Muscle layer of colon (tissue), 2 donors: ENCODE data around the gene GOT1.

Source experiments
- H3K27ac ChIP-seq: one replicate; pipeline ENCODE4 v1.7.0; 2013; ENCODE audit warnings: low read depth, mild to moderate bottlenecking, low read length, moderate library complexity
- H3K27me3 ChIP-seq, 2 donors: one replicate each; pipeline ENCODE4 v1.7.0; 2013; ENCODE audit warnings: low read length in 2 of 2, mild to moderate bottlenecking in 2 of 2; ENCODE audit not compliant: insufficient read depth in 2 of 2, control insufficient read depth in 1 of 2
- H3K36me3 ChIP-seq: one replicate; pipeline ENCODE4 v1.7.0; 2013; ENCODE audit warnings: mild to moderate bottlenecking, low read length; ENCODE audit not compliant: insufficient read depth
- H3K4me1 ChIP-seq: one replicate; pipeline ENCODE4 v1.7.0; 2013; ENCODE audit warnings: mild to moderate bottlenecking, low read length; ENCODE audit not compliant: insufficient read depth
- H3K4me3 ChIP-seq, 2 donors: one replicate each; pipeline ENCODE4 v1.7.0; 2013; ENCODE audit warnings: low read length in 2 of 2, low read depth in 1 of 2, mild to moderate bottlenecking in 1 of 2, moderate library complexity in 1 of 2
- H3K9ac ChIP-seq: one replicate; pipeline ENCODE4 v1.7.0; 2013; ENCODE audit warnings: low read length
- H3K9me3 ChIP-seq: one replicate; pipeline ENCODE4 v1.7.0; 2013; ENCODE audit warnings: mild to moderate bottlenecking, low read length
- donor health status: abdominal sarcoma.
- donor health status: Adenocarcinoma of cecum.

Gene GOT1

GRCh38 chr10:99432047-99432446, 1.6 kb upstream of the GOT1 start:
- Histone ChIP-seq H3K9me3 (no peaks in the 10 kb centered on the region), H3K4me3 (peak overlapping the region in 1 of 2 donors; percentile 97), H3K9ac (no peak overlapping the region), H3K4me1 (peaks cover 53% of the 10 kb centered on the region), H3K27ac (peak overlapping the region; percentile 69), H3K36me3 (no peaks in the 10 kb centered on the region), H3K27me3 (no peaks in the 10 kb centered on the region)

DNA sequence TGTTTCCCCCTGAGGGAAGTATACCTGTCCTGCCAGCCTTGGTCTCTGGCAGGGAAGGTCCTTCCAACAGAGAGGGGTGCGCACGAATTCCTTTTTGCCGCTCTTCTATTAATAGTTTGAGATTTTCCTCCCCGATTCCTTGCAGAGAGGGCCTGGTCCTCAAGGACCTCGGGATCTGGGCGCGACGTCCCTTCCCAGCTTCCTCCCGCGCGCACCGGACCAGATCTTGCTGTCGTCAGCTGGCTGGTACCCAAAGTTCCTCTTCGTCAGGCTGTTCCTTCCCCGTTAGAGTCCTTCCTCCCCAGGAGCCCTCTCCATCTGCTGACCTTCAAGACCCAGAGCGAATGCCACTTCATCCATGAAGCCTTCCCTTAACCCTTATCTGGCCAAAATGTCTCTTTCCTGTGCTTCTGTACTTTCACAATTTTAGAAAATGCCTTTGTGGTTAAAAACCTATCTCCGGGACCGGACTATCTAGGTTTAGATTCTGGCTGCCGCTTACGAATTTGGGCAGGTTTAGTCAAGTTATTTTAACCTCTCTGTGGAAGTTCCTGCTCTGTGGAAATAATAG, 851 bp upstream of the GOT1 start:
- H3K27me3 ChIP-seq, result no peaks in the 10 kb centered on the region
- H3K27ac ChIP-seq, result peak overlapping the region; percentile 69
- peak overlapping the region; percentile 68 for H3K9ac ChIP-seq
- H3K4me3 ChIP-seq, result peak overlapping the region; percentile 82 to 97
- H3K9me3 ChIP-seq, result no peaks in the 10 kb centered on the region
- H3K4me1 ChIP-seq, result peaks cover 45% of the 10 kb centered on the region
- no peaks in the 10 kb centered on the region for H3K36me3 ChIP-seq

GRCh38 chr10:99430116-99430450, 341 bp downstream of the GOT1 start:
- H3K9ac ChIP-seq, result peak overlapping the region; percentile 85
- peak overlapping the region; percentile 92 for H3K27ac ChIP-seq
- no peaks in the 10 kb centered on the region for H3K9me3 ChIP-seq
- no peaks in the 10 kb centered on the region for H3K27me3 ChIP-seq
- H3K36me3 ChIP-seq, result peaks cover 7% of the 10 kb centered on the region
- H3K4me1 ChIP-seq, result peaks cover 43% of the 10 kb centered on the region
- peak overlapping the region; percentile 59 to 97 for H3K4me3 ChIP-seq

- H3K27ac ChIP-seq, result peak overlapping the region; percentile 92
- peak overlapping the region; percentile 85 for H3K9ac ChIP-seq
- no peaks in the 10 kb centered on the region for H3K9me3 ChIP-seq
- peaks cover 7% of the 10 kb centered on the region for H3K36me3 ChIP-seq
- H3K4me1 ChIP-seq, result peaks cover 39% of the 10 kb centered on the region
- peak overlapping the region; percentile 59 to 97 for H3K4me3 ChIP-seq
- no peaks in the 10 kb centered on the region for H3K27me3 ChIP-seq
These were observed 818 bp downstream of the GOT1 start for GRCh38 chr10:99429517-99430095.

- no peaks in the 10 kb centered on the region for H3K9me3 ChIP-seq
- H3K27ac ChIP-seq, result no peak overlapping the region
- peaks cover 7% of the 10 kb centered on the region for H3K36me3 ChIP-seq
- peaks cover 20% of the 10 kb centered on the region for H3K4me1 ChIP-seq
- H3K27me3 ChIP-seq, result no peaks in the 10 kb centered on the region
- H3K9ac ChIP-seq, result no peak overlapping the region
- H3K4me3 ChIP-seq, result no peak overlapping the region
These were observed 2.7 kb downstream of the GOT1 start for GRCh38 chr10:99427566-99428190.

DNA sequence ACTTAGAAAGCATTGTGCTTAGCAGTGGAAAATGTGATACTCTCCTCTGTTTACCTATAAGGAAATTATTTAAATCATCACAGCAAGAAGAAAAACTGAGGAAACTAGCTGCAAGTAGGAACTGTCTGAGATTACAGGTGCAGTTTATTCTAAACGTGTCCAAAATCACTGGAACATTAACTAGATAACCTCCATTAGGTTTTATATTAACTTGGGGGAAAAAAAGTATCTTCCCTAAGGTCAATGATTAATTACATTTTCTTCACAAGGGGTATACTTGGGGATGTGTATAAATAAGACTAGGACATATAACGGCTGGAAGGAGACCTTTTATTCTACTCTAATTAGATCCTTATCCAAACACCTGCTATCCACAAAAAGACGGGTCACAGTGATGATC, 3.7 kb downstream of the GOT1 start:
- H3K27me3 ChIP-seq, result no peaks in the 10 kb centered on the region
- no peaks in the 10 kb centered on the region for H3K9me3 ChIP-seq
- H3K9ac ChIP-seq, result no peak overlapping the region
- H3K4me3 ChIP-seq, result no peak overlapping the region
- peaks cover 10% of the 10 kb centered on the region for H3K4me1 ChIP-seq
- H3K27ac ChIP-seq, result no peak overlapping the region
- H3K36me3 ChIP-seq, result peaks cover 7% of the 10 kb centered on the region

GRCh38 chr10:99425204-99425603, 5.2 kb downstream of the GOT1 start:
- H3K4me1 ChIP-seq, result peaks cover 9% of the 10 kb centered on the region
- H3K27ac ChIP-seq, result no peak overlapping the region
- peaks cover 13% of the 10 kb centered on the region for H3K36me3 ChIP-seq

DNA sequence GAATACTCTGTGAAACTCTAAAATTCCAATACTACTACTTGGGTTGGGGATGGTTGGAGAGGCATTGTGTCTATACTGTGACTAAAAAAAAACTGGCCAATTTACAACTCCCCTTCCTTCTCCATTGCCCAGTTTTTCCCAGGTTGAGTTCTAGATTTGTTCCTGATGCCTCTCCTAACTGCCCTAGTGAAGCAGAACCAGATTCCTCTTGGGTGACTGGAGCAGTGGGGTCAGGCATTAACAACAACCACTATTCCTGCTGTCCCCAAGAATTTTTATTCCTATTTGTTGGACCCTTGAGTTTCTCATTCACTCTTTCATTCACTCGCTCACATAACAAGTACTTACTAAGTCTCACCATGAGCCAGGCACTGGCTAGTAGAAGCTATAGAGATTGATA, 5.8 kb downstream of the GOT1 start:
- H3K36me3 ChIP-seq, result peaks cover 18% of the 10 kb centered on the region
- H3K9me3 ChIP-seq, result no peaks in the 10 kb centered on the region
- no peaks in the 10 kb centered on the region for H3K27me3 ChIP-seq
- no peak overlapping the region for H3K4me3 ChIP-seq
- H3K9ac ChIP-seq, result no peak overlapping the region
- no peak overlapping the region for H3K27ac ChIP-seq
- peaks cover 5% of the 10 kb centered on the region for H3K4me1 ChIP-seq

More at GRCh38 chr10:99425204-99425603, 5.2 kb downstream of the GOT1 start:
- H3K9ac ChIP-seq, result no peak overlapping the region
- H3K9me3 ChIP-seq, result no peaks in the 10 kb centered on the region
- H3K4me3 ChIP-seq, result no peak overlapping the region
- H3K27me3 ChIP-seq, result no peaks in the 10 kb centered on the region

GRCh38 chr10:99422529-99423096, 7.8 kb downstream of the GOT1 start:
- Histone ChIP-seq H3K36me3 (peaks cover 28% of the 10 kb centered on the region), H3K9ac (no peak overlapping the region), H3K4me1 (no peaks in the 10 kb centered on the region), H3K27ac (no peak overlapping the region), H3K27me3 (no peaks in the 10 kb centered on the region), H3K4me3 (no peak overlapping the region), H3K9me3 (no peaks in the 10 kb centered on the region)

DNA sequence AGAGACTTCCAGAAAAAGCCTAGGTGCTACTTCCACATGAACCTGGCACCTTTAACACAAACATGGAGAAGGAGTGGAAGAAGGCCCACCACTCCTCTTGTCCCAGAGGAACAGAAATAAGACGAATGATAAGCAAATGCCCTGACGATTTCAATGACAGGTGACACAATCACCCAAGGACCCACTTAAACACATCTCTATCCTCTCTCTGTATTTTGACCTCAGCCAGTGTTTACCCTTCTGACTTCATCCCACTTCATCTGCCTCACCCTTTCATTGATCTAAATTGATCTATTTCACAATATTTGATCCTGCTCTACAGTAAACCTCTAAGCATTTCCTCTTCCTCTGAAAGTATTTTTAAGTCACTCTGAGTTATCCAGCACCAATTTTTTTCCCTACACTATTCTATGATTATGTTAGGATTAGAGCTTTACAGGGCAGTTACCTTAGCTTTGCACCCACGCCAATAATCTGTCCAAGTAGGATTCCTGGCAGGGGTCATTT, 9.1 kb downstream of the GOT1 start:
- no peaks in the 10 kb centered on the region for H3K27me3 ChIP-seq
- H3K27ac ChIP-seq, result no peak overlapping the region
- no peak overlapping the region for H3K4me3 ChIP-seq
- peaks cover 28% of the 10 kb centered on the region for H3K36me3 ChIP-seq
- no peaks in the 10 kb centered on the region for H3K4me1 ChIP-seq
- H3K9me3 ChIP-seq, result no peaks in the 10 kb centered on the region
- H3K9ac ChIP-seq, result no peak overlapping the region

- no peak overlapping the region for H3K9ac ChIP-seq
These were observed 10.7 kb downstream of the GOT1 start for GRCh38 chr10:99419688-99420087.

More at GRCh38 chr10:99419688-99420087, 10.7 kb downstream of the GOT1 start:
- no peak overlapping the region for H3K4me3 ChIP-seq
- H3K36me3 ChIP-seq, result peaks cover 21% of the 10 kb centered on the region
- no peaks in the 10 kb centered on the region for H3K4me1 ChIP-seq
- H3K27ac ChIP-seq, result no peak overlapping the region
- H3K9me3 ChIP-seq, result no peaks in the 10 kb centered on the region
- H3K27me3 ChIP-seq, result no peaks in the 10 kb centered on the region
